ENCODE data around the gene SHISA4. TPM values are rescaled to one million over a fixed set of nuclear protein-coding genes. Genes with fewer than 3 reads are reported as not detected.
"Not testable (repeated sequence)": the region's sequence is repeated elsewhere in the genome, so short reads cannot be mapped to it uniquely, and the experiment has no call there.

Gene SHISA4
- total RNA-seq, 5 donors from 2014 or later (not counting 1 experiment from before 2014, with no cell fraction given) = 0.38 to 0.88 (median 0.54) TPM

DNA sequence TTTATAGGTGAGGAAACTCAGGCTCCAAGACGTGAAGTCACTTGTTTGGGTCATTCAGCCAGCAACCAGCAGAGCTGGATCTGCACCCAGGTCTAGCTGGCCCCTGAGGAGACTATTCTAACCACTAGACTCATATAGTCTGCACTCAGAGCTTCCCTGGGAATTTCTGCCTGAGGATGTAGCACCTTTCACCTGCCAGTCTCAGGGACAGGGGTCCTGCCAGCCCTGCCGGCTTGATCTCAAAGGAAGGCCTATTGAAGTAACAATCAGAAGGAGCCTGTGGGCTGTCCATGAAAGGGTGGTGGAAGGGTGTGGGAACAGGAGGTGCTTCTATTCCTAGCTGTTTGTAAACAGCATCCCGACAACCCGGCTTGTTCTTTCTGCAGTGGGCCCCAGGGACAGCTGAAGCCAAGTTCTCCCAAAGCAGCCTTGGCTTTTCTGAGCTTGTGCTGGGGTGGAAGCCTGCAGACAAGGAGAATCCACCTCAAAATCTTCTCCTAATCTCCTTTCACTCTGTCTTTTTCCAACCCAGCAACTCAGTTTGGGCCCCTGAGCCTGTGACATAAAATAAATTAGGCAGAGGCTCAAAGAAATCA lies 49.8 kb downstream of the SHISA4 start:
- no peak overlapping the region for H3K27ac Mint-ChIP-seq
- H3K27me3 ChIP-seq (replicated peaks in 1 of 2; ENCODE audit: control insufficient read depth in 2 of 2, extremely low read depth in 1 of 2, insufficient read depth in 2 of 2, low read length in 1 of 2) = peaks cover 0 to 27% of the 10 kb centered on the region in 2 experiments
- no peaks in the 10 kb centered on the region for H3K36me3 ChIP-seq (ENCODE audit: control insufficient read depth in 2 of 2, extremely low read depth in 1 of 2, insufficient read depth in 1 of 2, low read length in 1 of 2)
- no peak overlapping the region for H3K4me3 Mint-ChIP-seq
- H3K9me3 ChIP-seq = no peaks in the 10 kb centered on the region
- no peak overlapping the region for H3K27ac ChIP-seq (ENCODE audit: low read length)
- no peak for DNase-seq
- H3K4me1 ChIP-seq (ENCODE audit: control insufficient read depth in 1 of 2, extremely low read depth in 1 of 2, insufficient read depth in 2 of 2, low read length in 2 of 2) = no peaks in the 10 kb centered on the region
- no peaks in the 10 kb centered on the region for H3K4me1 Mint-ChIP-seq
- 100% methylated on average over 1 of the region's 4 CpGs for WGBS (ENCODE audit: insufficient coverage)
- CTCF ChIA-PET = interaction anchor here in 1 of 2 donors (0.7 kb wide), 1 partner anchor 12 kb away, joined by 3 read pairs; no protein-coding TSS in a partner anchor
- H3K4me3 ChIP-seq (ENCODE audit: control insufficient read depth in 1 of 2, extremely low read depth in 1 of 2, low read length in 1 of 2) = no peak overlapping the region
- H3K27me3 Mint-ChIP-seq = peaks cover 15 to 18% of the 10 kb centered on the region in 2 donors
- ATAC-seq (replicated peaks in 1 of 4) = no peak
- POLR2A ChIA-PET = no interaction called here
- no peaks in the 10 kb centered on the region for H3K36me3 Mint-ChIP-seq
- no peaks in the 10 kb centered on the region for H3K9me3 Mint-ChIP-seq

DNA sequence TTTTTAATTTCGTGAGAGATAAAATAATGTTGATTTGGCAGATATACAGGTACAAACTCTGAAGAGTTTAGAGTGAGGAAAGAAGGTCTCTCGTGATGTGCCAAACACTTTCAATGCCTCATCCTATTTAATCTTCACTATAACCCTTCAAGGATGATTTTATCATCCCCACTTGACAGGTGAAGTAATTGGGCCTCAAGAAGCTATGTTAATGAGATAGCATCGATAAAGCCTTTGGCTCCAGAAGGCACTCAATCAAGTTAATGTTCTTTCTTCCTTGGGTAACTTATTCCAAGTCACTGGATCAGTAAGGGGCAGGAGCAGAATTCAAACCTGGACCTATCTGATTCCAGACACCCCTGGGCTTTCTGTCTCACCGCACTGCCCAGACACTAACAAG lies 50.5 kb downstream of the SHISA4 start:
- WGBS (ENCODE audit: insufficient coverage) = 100% methylated on average over 1 of the region's 4 CpGs
- no peaks in the 10 kb centered on the region for H3K36me3 ChIP-seq (ENCODE audit: control insufficient read depth in 2 of 2, extremely low read depth in 1 of 2, insufficient read depth in 1 of 2, low read length in 1 of 2)
- Mint-ChIP-seq H3K27ac (no peak overlapping the region), H3K36me3 (no peaks in the 10 kb centered on the region), H3K4me3 (no peak overlapping the region), H3K4me1 (no peaks in the 10 kb centered on the region), H3K9me3 (no peaks in the 10 kb centered on the region), H3K27me3 (peaks cover 21 to 23% of the 10 kb centered on the region in 2 donors)
- POLR2A ChIA-PET = interaction anchor here in 1 of 2 donors (0.6 kb wide), 1 partner anchor 94 kb away, joined by 3 read pairs; no protein-coding TSS in a partner anchor
- CTCF ChIA-PET = interaction anchor here in 1 of 2 donors (0.7 kb wide), 1 partner anchor 11 kb away, joined by 3 read pairs; no protein-coding TSS in a partner anchor
- H3K4me3 ChIP-seq (ENCODE audit: control insufficient read depth in 1 of 2, extremely low read depth in 1 of 2, low read length in 1 of 2) = no peak overlapping the region
- no peak overlapping the region for H3K27ac ChIP-seq (ENCODE audit: low read length)
- no peaks in the 10 kb centered on the region for H3K4me1 ChIP-seq (ENCODE audit: control insufficient read depth in 1 of 2, extremely low read depth in 1 of 2, insufficient read depth in 2 of 2, low read length in 2 of 2)
- DNase-seq (no peak), ATAC-seq (replicated peaks in 1 of 4) (no peak)
- H3K27me3 ChIP-seq (replicated peaks in 1 of 2; ENCODE audit: control insufficient read depth in 2 of 2, extremely low read depth in 1 of 2, insufficient read depth in 2 of 2, low read length in 1 of 2) = peaks cover 0 to 27% of the 10 kb centered on the region in 2 experiments
- H3K9me3 ChIP-seq = no peaks in the 10 kb centered on the region

DNA sequence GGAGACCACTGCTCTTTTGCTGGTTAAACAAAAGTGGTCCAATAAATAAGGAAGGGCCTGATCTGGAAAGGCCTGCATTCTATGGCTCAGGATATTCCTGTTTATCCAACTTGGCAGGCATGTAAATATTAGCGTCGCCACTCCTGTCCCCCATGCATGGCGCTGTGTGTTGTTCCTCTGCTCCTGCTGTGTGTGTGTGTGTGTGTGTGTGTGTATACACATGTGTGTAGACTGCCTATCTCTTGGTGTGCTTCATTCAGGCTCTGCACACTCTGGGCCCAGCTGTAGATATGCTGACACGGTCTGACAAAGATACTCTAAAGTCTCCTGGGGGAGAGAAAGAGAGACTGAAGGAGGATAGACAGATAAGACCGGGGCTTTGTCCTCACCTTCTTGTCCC lies 50.9 kb downstream of the SHISA4 start:
- H3K4me3 ChIP-seq (ENCODE audit: control insufficient read depth in 1 of 2, extremely low read depth in 1 of 2, low read length in 1 of 2) = no peak overlapping the region
- H3K4me3 Mint-ChIP-seq = no peak overlapping the region
- H3K9me3 Mint-ChIP-seq = no peaks in the 10 kb centered on the region
- no peak for ATAC-seq (replicated peaks in 1 of 4)
- no peak overlapping the region for H3K27ac Mint-ChIP-seq
- H3K27me3 Mint-ChIP-seq = peaks cover 24 to 25% of the 10 kb centered on the region in 2 donors
- H3K4me1 ChIP-seq (ENCODE audit: control insufficient read depth in 1 of 2, extremely low read depth in 1 of 2, insufficient read depth in 2 of 2, low read length in 2 of 2) = no peaks in the 10 kb centered on the region
- H3K36me3 ChIP-seq (ENCODE audit: control insufficient read depth in 2 of 2, extremely low read depth in 1 of 2, insufficient read depth in 1 of 2, low read length in 1 of 2) = no peaks in the 10 kb centered on the region
- H3K27me3 ChIP-seq (replicated peaks in 1 of 2; ENCODE audit: control insufficient read depth in 2 of 2, extremely low read depth in 1 of 2, insufficient read depth in 2 of 2, low read length in 1 of 2) = peaks cover 0 to 30% of the 10 kb centered on the region in 2 experiments
- no peak overlapping the region for H3K27ac ChIP-seq (ENCODE audit: low read length)
- no peak for DNase-seq
- POLR2A ChIA-PET = interaction anchor here in 1 of 2 donors (0.6 kb wide), 2 partner anchors 93 to 1656 kb away, joined by 3 to 7 read pairs; no protein-coding TSS in a partner anchor
- H3K36me3 Mint-ChIP-seq = no peaks in the 10 kb centered on the region
- 95% methylated on average over 3 of the region's 5 CpGs for WGBS (ENCODE audit: insufficient coverage)
- no peaks in the 10 kb centered on the region for H3K9me3 ChIP-seq
- no peaks in the 10 kb centered on the region for H3K4me1 Mint-ChIP-seq
- CTCF ChIA-PET = interaction anchor here in 1 of 2 donors (0.6 to 0.7 kb wide), 2 partner anchors 11 to 12 kb away, joined by 3 read pairs; no protein-coding TSS in a partner anchor

GRCh38 chr1:201940316-201940715 lies 51.6 kb downstream of the SHISA4 start:
- H3K4me3 ChIP-seq (ENCODE audit: control insufficient read depth in 1 of 2, extremely low read depth in 1 of 2, low read length in 1 of 2); H3K4me1 Mint-ChIP-seq; DNase-seq; H3K27ac ChIP-seq (ENCODE audit: low read length); ATAC-seq (replicated peaks in 1 of 4); H3K9me3 Mint-ChIP-seq; H3K27ac Mint-ChIP-seq; H3K4me3 Mint-ChIP-seq; H3K4me1 ChIP-seq (ENCODE audit: control insufficient read depth in 1 of 2, extremely low read depth in 1 of 2, insufficient read depth in 2 of 2, low read length in 2 of 2); H3K36me3 ChIP-seq (ENCODE audit: control insufficient read depth in 2 of 2, extremely low read depth in 1 of 2, insufficient read depth in 1 of 2, low read length in 1 of 2); H3K9me3 ChIP-seq; H3K36me3 Mint-ChIP-seq: not testable (repeated sequence)
- 100% methylated on average over 3 of the region's 10 CpGs for WGBS (ENCODE audit: insufficient coverage)
- ChIA-PET POLR2A (interaction anchor here in 1 of 2 donors (0.7 kb wide), 2 partner anchors 15 to 48 kb away, joined by 3 to 5 read pairs; no protein-coding TSS in a partner anchor), CTCF (interaction anchor here (0.6 to 0.7 kb wide), 3 partner anchors 129 to 1880 kb away, joined by 3 to 10 read pairs (median 5); no protein-coding TSS in a partner anchor)
- H3K27me3 ChIP-seq (replicated peaks in 1 of 2; ENCODE audit: control insufficient read depth in 2 of 2, extremely low read depth in 1 of 2, insufficient read depth in 2 of 2, low read length in 1 of 2) = peaks cover under 1 to 34% of the 10 kb centered on the region in 2 experiments
- H3K27me3 Mint-ChIP-seq = peaks cover 27 to 31% of the 10 kb centered on the region in 2 donors

DNA sequence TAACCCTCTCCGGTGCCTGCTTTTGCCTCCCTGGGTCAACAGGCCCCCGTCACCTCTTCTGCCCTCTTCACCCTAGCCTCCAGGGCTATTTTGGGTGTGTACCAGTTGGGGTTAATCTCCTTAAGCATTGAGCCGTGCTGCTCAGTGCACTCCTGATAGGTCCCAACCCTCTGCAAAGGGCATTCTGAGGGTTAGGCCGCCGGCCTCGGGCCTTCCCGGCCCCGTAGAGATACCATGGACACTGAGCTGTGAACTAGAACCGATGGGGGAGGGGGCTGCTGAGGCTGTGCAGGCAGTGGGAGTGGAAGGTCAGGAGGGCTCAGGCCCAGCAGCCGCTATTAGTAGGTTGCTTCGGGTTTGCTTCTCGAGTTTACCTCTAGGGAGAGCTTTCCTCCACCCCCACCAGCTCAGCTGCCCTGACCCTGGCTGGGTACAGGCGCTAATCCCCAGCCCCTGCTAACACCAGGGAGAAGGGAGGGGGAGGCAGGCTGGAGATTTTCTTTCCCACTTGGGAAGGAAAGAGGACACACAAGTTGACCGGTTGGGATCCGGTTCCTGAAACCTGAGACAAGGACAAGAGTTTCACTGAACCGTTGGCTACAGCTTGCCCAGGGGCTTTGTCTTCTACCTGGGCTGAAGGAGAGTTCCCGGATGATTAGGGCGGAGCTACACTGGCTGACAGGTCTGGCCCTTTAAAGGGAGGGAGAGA lies 52.9 kb downstream of the SHISA4 start:
- Mint-ChIP-seq H3K27me3 (peaks cover 37 to 38% of the 10 kb centered on the region in 2 donors), H3K36me3 (no peaks in the 10 kb centered on the region), H3K27ac (no peak overlapping the region), H3K4me3 (no peak overlapping the region), H3K4me1 (peaks cover 8 to 12% (median 10%) of the 10 kb centered on the region in 3 donors), H3K9me3 (no peaks in the 10 kb centered on the region)
- ChIA-PET POLR2A (no interaction called here), CTCF (no interaction called here)
- ATAC-seq (replicated peaks in 1 of 4) (no peak), DNase-seq (no peak)
- Histone ChIP-seq H3K4me1 (ENCODE audit: control insufficient read depth in 1 of 2, extremely low read depth in 1 of 2, insufficient read depth in 2 of 2, low read length in 2 of 2) (peaks cover 0 to 7% of the 10 kb centered on the region in 2 experiments), H3K27me3 (replicated peaks in 1 of 2; ENCODE audit: control insufficient read depth in 2 of 2, extremely low read depth in 1 of 2, insufficient read depth in 2 of 2, low read length in 1 of 2) (peaks cover 7 to 41% of the 10 kb centered on the region in 2 experiments), H3K4me3 (ENCODE audit: control insufficient read depth in 1 of 2, extremely low read depth in 1 of 2, low read length in 1 of 2) (no peak overlapping the region), H3K9me3 (no peaks in the 10 kb centered on the region), H3K27ac (ENCODE audit: low read length) (no peak overlapping the region), H3K36me3 (ENCODE audit: control insufficient read depth in 2 of 2, extremely low read depth in 1 of 2, insufficient read depth in 1 of 2, low read length in 1 of 2) (no peaks in the 10 kb centered on the region)
- WGBS (ENCODE audit: insufficient coverage) = 87% methylated on average over 8 of the region's 18 CpGs

DNA sequence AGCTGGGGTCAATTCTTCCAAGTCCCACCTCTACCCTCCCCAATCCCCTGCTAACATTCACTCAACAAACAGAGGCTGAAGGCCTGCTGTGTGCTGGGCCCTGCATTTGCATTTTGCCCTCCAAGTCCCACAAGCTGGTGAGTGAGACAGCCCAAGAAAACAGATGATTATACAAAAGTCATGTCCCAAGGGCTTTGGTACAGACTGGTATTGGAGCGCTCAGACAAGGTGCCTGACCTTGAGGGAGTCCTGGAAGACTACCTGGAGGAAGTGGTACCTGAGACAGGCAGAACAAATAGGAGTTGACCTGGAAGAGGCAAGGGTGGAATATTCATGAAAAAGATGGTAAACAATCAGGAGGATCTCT lies 53.4 kb downstream of the SHISA4 start:
- ATAC-seq (replicated peaks in 1 of 4) (no peak), DNase-seq (no peak)
- ChIA-PET CTCF (no interaction called here), POLR2A (no interaction called here)
- Histone ChIP-seq H3K27me3 (replicated peaks in 1 of 2; ENCODE audit: control insufficient read depth in 2 of 2, extremely low read depth in 1 of 2, insufficient read depth in 2 of 2, low read length in 1 of 2) (peaks cover 7 to 46% of the 10 kb centered on the region in 2 experiments), H3K4me3 (ENCODE audit: control insufficient read depth in 1 of 2, extremely low read depth in 1 of 2, low read length in 1 of 2) (no peak overlapping the region), H3K9me3 (no peaks in the 10 kb centered on the region), H3K36me3 (ENCODE audit: control insufficient read depth in 2 of 2, extremely low read depth in 1 of 2, insufficient read depth in 1 of 2, low read length in 1 of 2) (no peaks in the 10 kb centered on the region), H3K4me1 (ENCODE audit: control insufficient read depth in 1 of 2, extremely low read depth in 1 of 2, insufficient read depth in 2 of 2, low read length in 2 of 2) (peaks cover 0 to 10% of the 10 kb centered on the region in 2 experiments), H3K27ac (ENCODE audit: low read length) (no peak overlapping the region)
- peaks cover 41 to 42% of the 10 kb centered on the region in 2 donors for H3K27me3 Mint-ChIP-seq
- H3K36me3 Mint-ChIP-seq = no peaks in the 10 kb centered on the region
- no peak overlapping the region for H3K27ac Mint-ChIP-seq
- peaks cover 12 to 17% (median 13%) of the 10 kb centered on the region in 3 donors for H3K4me1 Mint-ChIP-seq
- H3K9me3 Mint-ChIP-seq = no peaks in the 10 kb centered on the region
- WGBS (ENCODE audit: insufficient coverage) = 92% methylated on average over 1 of the region's 1 CpG
- no peak overlapping the region for H3K4me3 Mint-ChIP-seq
